RPMI8226 (cell line): ENCODE measurements around the gene WNT5A.

Source experiments
- DNase-seq: peaks from one replicate; pipeline ENCODE4 v3.0.0-alpha.2; 2015

The WNT5A gene

GRCh38 chr3:55505102-55505501 is 18.0 kb upstream of the WNT5A start:
- DNase-seq: peak; percentile 35

GRCh38 chr3:55501905-55502304 is 14.8 kb upstream of the WNT5A start:
- no peak for DNase-seq

- no peak for DNase-seq
Observed at GRCh38 chr3:55500555-55501330, 13.6 kb upstream of the WNT5A start.

- no peak for DNase-seq
Observed at GRCh38 chr3:55498520-55498919, 11.4 kb upstream of the WNT5A start.

- no peak for DNase-seq
Observed at GRCh38 chr3:55497250-55497649, 10.1 kb upstream of the WNT5A start.

GRCh38 chr3:55494976-55495375 is 7.9 kb upstream of the WNT5A start:
- no peak for DNase-seq

- DNase-seq: no peak
Observed at GRCh38 chr3:55492976-55493375, 5.9 kb upstream of the WNT5A start.

- no peak for DNase-seq
Observed at GRCh38 chr3:55491296-55491816, 4.2 kb upstream of the WNT5A start.

GRCh38 chr3:55490276-55490913 is 3.3 kb upstream of the WNT5A start:
- peak; percentile 25 for DNase-seq

- DNase-seq: no peak
Observed at GRCh38 chr3:55489798-55490132, 2.7 kb upstream of the WNT5A start.

GRCh38 chr3:55488398-55489055 is 1.4 kb upstream of the WNT5A start:
- DNase-seq: peak; percentile 66

- DNase-seq: peak; percentile 46
Observed at GRCh38 chr3:55487381-55488241, 505 bp upstream of the WNT5A start.

- peak; percentile 58 for DNase-seq
Observed at GRCh38 chr3:55486101-55486856, 827 bp downstream of the WNT5A start.

GRCh38 chr3:55484801-55485791 is 2.0 kb downstream of the WNT5A start:
- peak; percentile 80 for DNase-seq

- peak; percentile 7 for DNase-seq
Observed at GRCh38 chr3:55484191-55484689, 2.9 kb downstream of the WNT5A start.

GRCh38 chr3:55483196-55484095 is 3.7 kb downstream of the WNT5A start:
- no peak for DNase-seq

GRCh38 chr3:55482496-55483195 is 4.5 kb downstream of the WNT5A start:
- DNase-seq: peak; percentile 2

GRCh38 chr3:55481744-55482495 is 5.2 kb downstream of the WNT5A start:
- DNase-seq: peak; percentile 2
